K562 (cell line): ENCODE data around the gene NUSAP1. TPM values are rescaled to one million over a fixed set of nuclear protein-coding genes. Genes with fewer than 3 reads are reported as not detected.

Experiments
- ATAC-seq: fragments of 200-7000 bp; cut with Tn5 transposase; 3 replicates; pipeline ENCODE4 v1.9.1; 2020; ENCODE audit warnings: moderate library complexity
- BruUV-seq: library from RNA; stranded (reverse); fragments of 400-500 nt; replicated peaks from 2 replicates; lab custom pipeline; 2021; lab: Mats Ljungman, UMichigan
- CTCF ChIA-PET: fragments of 300-600 bp; formaldehyde crosslinking; extraction: SDS; loops from one replicate; lab custom pipeline; 2021; ENCODE audit warnings: low intra/inter-chr PET ratio; lab: Yijun Ruan, JAX
- POLR2A ChIA-PET: fragments of 300-600, 350-650 bp; sonication (Branson Sonifier 250); formaldehyde crosslinking; extraction: SDS; loops from one replicate; lab custom pipeline; 2021; ENCODE audit warnings: antibody characterized with exemption, inconsistent platforms; lab: Yijun Ruan, JAX
- DNase-seq, 4 experiments: peaks; one replicate each; pipeline versions ENCODE4 v3.0.0 to v3.0.0-alpha.2; 2011 to 2018; ENCODE audit warnings: low spot score in 3 of 4, mixed read lengths in 3 of 4; ENCODE audit errors: extremely low read depth in 1 of 4
- FAIRE-seq: peaks from 2 replicates; lab custom pipeline; 2011; peaks lifted over from hg19 to GRCh38; lab: Jason Lieb, UNC
- H2AFZ ChIP-seq: 2 replicates; pipeline ENCODE4 v1.6.0; 2011; ENCODE audit warnings: low read depth, low read length, control low read depth, inconsistent platforms
- H3K27ac ChIP-seq: fragments of 200-600 bp; 3 replicates; pipeline ENCODE4 v1.8.0; 2011; ENCODE audit warnings: low read depth, mild to moderate bottlenecking, control low read depth, inconsistent platforms, low read length, moderate library complexity, mixed read lengths; ENCODE audit errors: extremely low read depth
- H3K27me3 ChIP-seq, 2 experiments: fragments of 300-600 bp in 1 of 2; 2 replicates in 1 of 2; 3 replicates in 1 of 2; pipeline versions ENCODE4 v1.6.0 to v1.8.0; 2011; ENCODE audit warnings: inconsistent platforms in 2 of 2, low read length in 2 of 2, mild to moderate bottlenecking in 1 of 2, mixed read lengths in 1 of 2, moderate library complexity in 1 of 2; ENCODE audit not compliant: control insufficient read depth in 2 of 2, insufficient read depth in 2 of 2
- H3K36me3 ChIP-seq: fragments of 300-600 bp; 3 replicates; pipeline ENCODE4 v1.8.0; 2011; ENCODE audit warnings: mild to moderate bottlenecking, low read length, inconsistent platforms; ENCODE audit not compliant: control insufficient read depth, insufficient read depth
- H3K4me1 ChIP-seq, 2 experiments: fragments of 200-600 bp in 1 of 2; replicated peaks in 1 of 2; 2 replicates in 1 of 2; 3 replicates in 1 of 2; pipeline versions ENCODE4 v1.5.1 to v1.8.0; 2011; ENCODE audit warnings: inconsistent platforms in 2 of 2, low read length in 2 of 2, mild to moderate bottlenecking in 1 of 2, mixed read lengths in 1 of 2, moderate library complexity in 1 of 2; ENCODE audit not compliant: control insufficient read depth in 2 of 2, insufficient read depth in 2 of 2
- H3K4me2 ChIP-seq: 2 replicates; pipeline ENCODE4 v1.6.1; 2011; ENCODE audit warnings: low read length, control low read depth, inconsistent platforms, mixed read lengths; ENCODE audit not compliant: insufficient read depth
- H3K4me3 ChIP-seq: fragments of 200-600 bp; sonication (generic), shearing (Covaris generic); 2 replicates; pipeline ENCODE4 v1.5.1; 2016; ENCODE audit warnings: control low read depth, inconsistent platforms
- H3K79me2 ChIP-seq: fragments of 200-600 bp; 3 replicates; pipeline ENCODE4 v1.8.0; 2011; ENCODE audit warnings: low read length, inconsistent platforms; ENCODE audit not compliant: control insufficient read depth, insufficient read depth
- H3K9ac ChIP-seq, 2 experiments: 2 replicates each; pipeline versions ENCODE4 v1.6.0 to v1.6.1; 2011; ENCODE audit warnings: low read depth in 2 of 2, low read length in 2 of 2, control low read depth in 1 of 2, inconsistent platforms in 1 of 2, mild to moderate bottlenecking in 1 of 2, mixed read lengths in 1 of 2; ENCODE audit not compliant: insufficient read depth in 1 of 2
- H3K9me1 ChIP-seq: one replicate; pipeline ENCODE4 v1.6.0; 2011; ENCODE audit warnings: inconsistent platforms, mild to moderate bottlenecking, low read length, moderate library complexity; ENCODE audit not compliant: control insufficient read depth, insufficient read depth
- H3K9me3 ChIP-seq: replicated peaks from 2 replicates; pipeline ENCODE4 v1.5.1; 2011; ENCODE audit warnings: low read depth, low read length, inconsistent platforms; ENCODE audit not compliant: control insufficient read depth, insufficient read depth
- H4K20me1 ChIP-seq: replicated peaks from 2 replicates; pipeline ENCODE4 v1.6.1; 2011; ENCODE audit warnings: low read length, inconsistent platforms, mixed read lengths; ENCODE audit not compliant: control insufficient read depth, insufficient read depth
- EZH2 ChIP-seq: IDR thresholded peaks from 2 replicates; pipeline ENCODE4 v1.6.1; 2012; ENCODE audit warnings: low read depth, mild to moderate bottlenecking, inconsistent platforms, low read length, borderline replicate concordance
- FUS ChIP-seq: fragments of 200-400 bp; formaldehyde crosslinking; optimal IDR thresholded peaks from 2 replicates; pipeline ENCODE3; 2017; ENCODE audit warnings: low read depth, low read length
- TBL1XR1 ChIP-seq, 2 experiments: IDR thresholded peaks; 2 replicates each; pipeline ENCODE4 v1.6.1; 2012; ENCODE audit warnings: improper control_type of control experiment in 2 of 2, low read length in 2 of 2, mild to moderate bottlenecking in 1 of 2
- ZC3H4 ChIP-seq: sonication (generic); formaldehyde crosslinking; IDR thresholded peaks from 2 replicates; pipeline ENCODE4 v1.9.0; 2021; ENCODE audit warnings: missing genetic modification reagents, borderline replicate concordance
- WGBS: fragments of 100-300 bp; shearing (Covaris generic); methylation state at CpG from one replicate; pipeline ENCODE4 v1.1.6; 2016; ENCODE audit warnings: low coverage, mixed read lengths; ENCODE audit not compliant: insufficient coverage; ENCODE audit errors: missing lambda C conversion rate; 5-methylcytosine and 5-hydroxymethylcytosine counted together
- in situ Hi-C: fragments of 300-500 bp; cut with MboI; formaldehyde crosslinking; loops from 4 replicates; pipeline ENCODE4 v1.15.0; 2018; ENCODE audit warnings: inconsistent platforms, mixed read lengths
- intact Hi-C: fragments of 100-400 bp; cut with micrococcal nuclease; formaldehyde crosslinking; loops from 2 replicates; pipeline ENCODE4 v1.14.2; 2022
- polyA plus RNA-seq, 8 experiments: library from polyadenylated mRNA; depleted of rRNA in 4 of 8; stranded (reverse) in 5 of 8; unstranded in 3 of 8; fragments of >200 nt; fragmentation: Nextera tagmentation in 2 of 8; fragmentation: Illumina TruSeq in 1 of 8; extraction: Ambion mirVana in 2 of 8; extraction: Trizol in 1 of 8; gene quantifications; 2 replicates each; pipeline versions ENCODE4 v1.2.1 to v1.2.3, GENCODE V29; 2011 to 2014; ENCODE audit warnings: inconsistent platforms in 1 of 8, missing spikeins in 1 of 8
- total RNA-seq, 7 experiments: library from RNA; depleted of rRNA in 6 of 7; stranded (reverse); fragments of >200 nt in 6 of 7; fragmentation: Illumina TruSeq in 2 of 7; extraction: Trizol in 2 of 7; gene quantifications; 2 replicates each; pipeline versions ENCODE4 v1.2.1 to v1.2.3, GENCODE V29; 2011 to 2021; ENCODE audit warnings: low replicate concordance in 1 of 7
- TF ChIP-seq, protein P1 (sequence below): sonication (generic); formaldehyde crosslinking; IDR thresholded peaks from 2 replicates; pipeline ENCODE4 v1.8.0; 2022; ENCODE audit warnings: mild to moderate bottlenecking, missing genetic modification reagents
- TF ChIP-seq, protein P2 (sequence below): fragments of 450-650 bp; IDR thresholded peaks from 2 replicates; pipeline ENCODE4 v1.6.1; 2016; ENCODE audit warnings: mild to moderate bottlenecking
- TF ChIP-seq, protein P3 (sequence below): fragments of 450-650 bp; IDR thresholded peaks from 2 replicates; pipeline ENCODE4 v1.6.1; 2016; ENCODE audit warnings: antibody characterized with exemption

The NUSAP1 gene
- total and polyA plus RNA-seq, 9 of the 15 experiments (the other 6 are each of a cell fraction or from before 2014, with no cell fraction given) = 119 to 266 (median 227) TPM

DNA sequence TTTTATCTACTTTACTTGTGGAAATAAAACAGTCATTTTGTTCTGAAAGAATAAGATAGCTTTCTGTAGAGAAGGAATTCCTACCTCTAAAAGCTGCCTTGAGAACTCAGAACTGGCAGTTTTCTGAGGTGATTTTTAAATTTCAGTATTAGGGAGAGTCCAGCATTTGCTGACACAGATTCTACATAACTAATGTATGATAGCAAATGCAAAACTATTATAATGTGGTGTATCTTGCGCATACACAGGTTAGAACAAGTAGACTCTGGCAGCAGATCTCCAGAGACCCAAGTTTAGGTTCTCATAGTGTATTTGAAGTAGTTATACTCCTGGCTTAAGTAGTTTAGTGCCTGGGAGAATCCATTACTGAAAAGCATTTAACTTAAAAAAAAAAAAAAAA is 31.1 kb upstream of the NUSAP1 start (continued):
- TF ChIP-seq, protein P1, sequence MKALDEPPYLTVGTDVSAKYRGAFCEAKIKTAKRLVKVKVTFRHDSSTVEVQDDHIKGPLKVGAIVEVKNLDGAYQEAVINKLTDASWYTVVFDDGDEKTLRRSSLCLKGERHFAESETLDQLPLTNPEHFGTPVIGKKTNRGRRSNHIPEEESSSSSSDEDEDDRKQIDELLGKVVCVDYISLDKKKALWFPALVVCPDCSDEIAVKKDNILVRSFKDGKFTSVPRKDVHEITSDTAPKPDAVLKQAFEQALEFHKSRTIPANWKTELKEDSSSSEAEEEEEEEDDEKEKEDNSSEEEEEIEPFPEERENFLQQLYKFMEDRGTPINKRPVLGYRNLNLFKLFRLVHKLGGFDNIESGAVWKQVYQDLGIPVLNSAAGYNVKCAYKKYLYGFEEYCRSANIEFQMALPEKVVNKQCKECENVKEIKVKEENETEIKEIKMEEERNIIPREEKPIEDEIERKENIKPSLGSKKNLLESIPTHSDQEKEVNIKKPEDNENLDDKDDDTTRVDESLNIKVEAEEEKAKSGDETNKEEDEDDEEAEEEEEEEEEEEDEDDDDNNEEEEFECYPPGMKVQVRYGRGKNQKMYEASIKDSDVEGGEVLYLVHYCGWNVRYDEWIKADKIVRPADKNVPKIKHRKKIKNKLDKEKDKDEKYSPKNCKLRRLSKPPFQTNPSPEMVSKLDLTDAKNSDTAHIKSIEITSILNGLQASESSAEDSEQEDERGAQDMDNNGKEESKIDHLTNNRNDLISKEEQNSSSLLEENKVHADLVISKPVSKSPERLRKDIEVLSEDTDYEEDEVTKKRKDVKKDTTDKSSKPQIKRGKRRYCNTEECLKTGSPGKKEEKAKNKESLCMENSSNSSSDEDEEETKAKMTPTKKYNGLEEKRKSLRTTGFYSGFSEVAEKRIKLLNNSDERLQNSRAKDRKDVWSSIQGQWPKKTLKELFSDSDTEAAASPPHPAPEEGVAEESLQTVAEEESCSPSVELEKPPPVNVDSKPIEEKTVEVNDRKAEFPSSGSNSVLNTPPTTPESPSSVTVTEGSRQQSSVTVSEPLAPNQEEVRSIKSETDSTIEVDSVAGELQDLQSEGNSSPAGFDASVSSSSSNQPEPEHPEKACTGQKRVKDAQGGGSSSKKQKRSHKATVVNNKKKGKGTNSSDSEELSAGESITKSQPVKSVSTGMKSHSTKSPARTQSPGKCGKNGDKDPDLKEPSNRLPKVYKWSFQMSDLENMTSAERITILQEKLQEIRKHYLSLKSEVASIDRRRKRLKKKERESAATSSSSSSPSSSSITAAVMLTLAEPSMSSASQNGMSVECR (CRISPR knock-in tag) = no peak

DNA sequence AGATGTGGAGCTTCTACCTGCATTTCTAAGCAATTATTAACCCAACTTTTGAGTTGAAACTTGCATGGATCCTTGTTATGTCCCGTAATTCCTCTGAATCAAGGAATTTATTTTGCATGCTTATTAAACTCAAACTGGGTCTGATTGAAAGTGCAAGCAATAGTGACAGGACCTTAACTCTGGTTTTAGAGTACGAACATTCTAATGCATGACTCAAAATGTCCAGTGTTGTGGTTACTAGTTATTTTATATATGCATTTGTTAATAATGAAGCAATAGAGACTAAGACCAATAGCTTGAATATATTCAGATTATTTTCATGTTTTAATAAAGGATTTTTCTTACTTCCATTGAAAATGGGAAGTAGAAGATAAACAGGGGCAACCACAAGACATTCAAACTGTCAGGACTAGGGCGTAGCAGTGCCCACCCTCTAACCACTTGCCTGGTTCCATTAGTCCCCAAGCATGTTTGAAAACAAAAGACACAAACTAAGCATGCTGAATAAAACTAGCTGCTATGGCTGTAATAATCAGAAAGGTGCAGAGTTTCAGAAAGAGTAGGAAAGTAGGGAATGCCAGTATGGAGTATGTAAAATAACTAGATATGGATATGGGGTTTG is 28.4 kb upstream of the NUSAP1 start:
- CTCF ChIA-PET = no interaction called here
- POLR2A ChIA-PET = interaction anchor here (0.6 to 2.1 kb wide), 7 partner anchors 10 to 362 kb away, joined by 3 to 10 read pairs (median 3); partner anchors contain the start of genes NUSAP1 and OIP5
- ATAC-seq (no peak), FAIRE-seq (no peak), DNase-seq (no peak)
- Histone ChIP-seq H2AFZ (no peak overlapping the region), H3K9me1 (no peaks in the 10 kb centered on the region), H3K4me2 (no peak overlapping the region), H3K4me1 (no peaks in the 10 kb centered on the region), H3K9me3 (no peaks in the 10 kb centered on the region), H3K27ac (no peak overlapping the region), H4K20me1 (no peaks in the 10 kb centered on the region), H3K27me3 (no peaks in the 10 kb centered on the region), H3K79me2 (no peaks in the 10 kb centered on the region), H3K9ac (no peak overlapping the region), H3K36me3 (peaks cover 58% of the 10 kb centered on the region; the same call in 2 of the 3 replicates), H3K4me3 (no peak overlapping the region)
- 80% methylated on average over 3 of the region's 3 CpGs for WGBS
- no TSS peak for BruUV-seq
- no peak for TF ChIP-seq FUS
- no peak for TF ChIP-seq EZH2
- no peak for TF ChIP-seq ZC3H4 (CRISPR knock-in tag)
- TF ChIP-seq, protein P2, sequence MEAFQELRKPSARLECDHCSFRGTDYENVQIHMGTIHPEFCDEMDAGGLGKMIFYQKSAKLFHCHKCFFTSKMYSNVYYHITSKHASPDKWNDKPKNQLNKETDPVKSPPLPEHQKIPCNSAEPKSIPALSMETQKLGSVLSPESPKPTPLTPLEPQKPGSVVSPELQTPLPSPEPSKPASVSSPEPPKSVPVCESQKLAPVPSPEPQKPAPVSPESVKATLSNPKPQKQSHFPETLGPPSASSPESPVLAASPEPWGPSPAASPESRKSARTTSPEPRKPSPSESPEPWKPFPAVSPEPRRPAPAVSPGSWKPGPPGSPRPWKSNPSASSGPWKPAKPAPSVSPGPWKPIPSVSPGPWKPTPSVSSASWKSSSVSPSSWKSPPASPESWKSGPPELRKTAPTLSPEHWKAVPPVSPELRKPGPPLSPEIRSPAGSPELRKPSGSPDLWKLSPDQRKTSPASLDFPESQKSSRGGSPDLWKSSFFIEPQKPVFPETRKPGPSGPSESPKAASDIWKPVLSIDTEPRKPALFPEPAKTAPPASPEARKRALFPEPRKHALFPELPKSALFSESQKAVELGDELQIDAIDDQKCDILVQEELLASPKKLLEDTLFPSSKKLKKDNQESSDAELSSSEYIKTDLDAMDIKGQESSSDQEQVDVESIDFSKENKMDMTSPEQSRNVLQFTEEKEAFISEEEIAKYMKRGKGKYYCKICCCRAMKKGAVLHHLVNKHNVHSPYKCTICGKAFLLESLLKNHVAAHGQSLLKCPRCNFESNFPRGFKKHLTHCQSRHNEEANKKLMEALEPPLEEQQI = no peak
- no peak for TF ChIP-seq TBL1XR1 (IDR thresholded peaks at IDR 0.05; ENCODE audit: low read length in 2 of 2)
- TF ChIP-seq, protein P3, sequence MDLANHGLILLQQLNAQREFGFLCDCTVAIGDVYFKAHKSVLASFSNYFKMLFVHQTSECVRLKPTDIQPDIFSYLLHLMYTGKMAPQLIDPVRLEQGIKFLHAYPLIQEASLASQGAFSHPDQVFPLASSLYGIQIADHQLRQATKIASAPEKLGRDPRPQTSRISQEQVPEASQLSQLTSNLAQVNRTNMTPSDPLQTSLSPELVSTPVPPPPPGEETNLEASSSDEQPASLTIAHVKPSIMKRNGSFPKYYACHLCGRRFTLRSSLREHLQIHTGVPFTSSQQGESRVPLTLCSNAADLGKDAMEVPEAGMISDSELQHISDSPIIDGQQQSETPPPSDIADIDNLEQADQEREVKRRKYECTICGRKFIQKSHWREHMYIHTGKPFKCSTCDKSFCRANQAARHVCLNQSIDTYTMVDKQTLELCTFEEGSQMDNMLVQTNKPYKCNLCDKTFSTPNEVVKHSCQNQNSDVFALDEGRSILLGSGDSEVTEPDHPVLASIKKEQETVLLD = no peak
- intact Hi-C loops = no loop called here
- in situ Hi-C loops = no loop called here
